Osteoblast (primary cell): ENCODE results near the gene MT1X. TPM values are rescaled to one million over a fixed set of nuclear protein-coding genes. Genes with fewer than 3 reads are reported as not detected.
A peak's percentile ranks its signal among the peaks of the same experiment; 100 is the strongest.

Experiments
- DNase-seq: peaks from one replicate; pipeline ENCODE4 v3.0.0; 2011; ENCODE audit warnings: low spot score, mixed read lengths; ENCODE audit not compliant: insufficient read length; ENCODE audit errors: missing footprints
- H2AFZ ChIP-seq: 2 replicates; pipeline ENCODE4 v1.6.0; 2011; ENCODE audit warnings: mild to moderate bottlenecking, low read length
- H3K27ac ChIP-seq: 2 replicates; pipeline ENCODE4 v1.5.1; 2011; ENCODE audit warnings: mild to moderate bottlenecking, low read depth, low read length, moderate library complexity
- H3K27me3 ChIP-seq: 2 replicates; pipeline ENCODE4 v1.6.0; 2012; ENCODE audit warnings: mild to moderate bottlenecking, control low read depth, inconsistent platforms, low read length, moderate library complexity; ENCODE audit not compliant: insufficient read depth
- H3K36me3 ChIP-seq: 2 replicates; pipeline ENCODE4 v1.5.1; 2011; ENCODE audit warnings: mild to moderate bottlenecking, low read length, control low read depth, moderate library complexity; ENCODE audit not compliant: insufficient read depth
- H3K4me1 ChIP-seq: 2 replicates; pipeline ENCODE4 v1.5.1; 2011; ENCODE audit warnings: mild to moderate bottlenecking, low read length, control low read depth, moderate library complexity; ENCODE audit not compliant: insufficient read depth
- H3K4me2 ChIP-seq: 2 replicates; pipeline ENCODE4 v1.6.0; 2011; ENCODE audit warnings: mild to moderate bottlenecking, low read length; ENCODE audit not compliant: insufficient read depth
- H3K4me3 ChIP-seq: fragments of 200-600 bp; sonication (generic); 3 replicates; pipeline ENCODE4 v1.5.1; 2012; ENCODE audit warnings: mild to moderate bottlenecking, low read length, inconsistent platforms; ENCODE audit not compliant: insufficient read depth
- H3K79me2 ChIP-seq: 2 replicates; pipeline ENCODE4 v1.6.0; 2012; ENCODE audit warnings: mild to moderate bottlenecking, low read length, control low read depth, inconsistent platforms; ENCODE audit not compliant: insufficient read depth
- H3K9me3 ChIP-seq: 2 replicates; pipeline ENCODE4 v1.5.1; 2011; ENCODE audit warnings: low read depth, low read length, control low read depth
- H4K20me1 ChIP-seq: 2 replicates; pipeline ENCODE4 v1.6.0; 2012; ENCODE audit warnings: mild to moderate bottlenecking, low read length, control low read depth; ENCODE audit not compliant: insufficient read depth
- total RNA-seq: library from RNA; depleted of rRNA; stranded (reverse); fragments of >200 nt; gene quantifications from 2 replicates; pipeline ENCODE4 v1.2.3, GENCODE V29; 2012
- TF ChIP-seq, protein P1 (sequence below): IDR thresholded peaks from 2 replicates; pipeline ENCODE4 v1.5.1; 2011; ENCODE audit warnings: mild to moderate bottlenecking, low read depth, low read length, moderate library complexity; ENCODE audit errors: extremely low read depth

Gene MT1X
- total RNA-seq, 1 donor, result 81.4 TPM

DNA sequence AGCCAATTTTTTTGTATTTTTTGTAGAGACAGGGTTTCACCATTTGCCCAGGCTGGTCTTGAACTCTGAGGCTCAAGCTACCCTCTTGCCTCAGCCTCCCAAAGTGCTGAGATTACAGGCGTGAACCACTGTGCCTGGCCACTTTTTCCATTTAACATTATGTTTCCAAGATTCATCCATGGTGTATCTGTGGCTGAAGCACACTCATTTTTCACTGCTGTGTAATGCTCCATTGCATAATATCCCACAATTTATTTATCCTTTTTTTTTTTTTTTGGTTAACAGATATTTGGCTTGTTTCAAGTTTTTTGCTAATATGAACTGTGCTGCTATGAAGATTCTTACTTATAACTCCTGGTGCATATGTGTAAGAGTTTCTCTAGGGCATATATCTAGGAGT lies 45.8 kb downstream of the MT1X start:
- Histone ChIP-seq H3K4me3 (no peak overlapping the region), H3K4me1 (peaks cover 21% of the 10 kb centered on the region), H3K9me3 (no peaks in the 10 kb centered on the region), H4K20me1 (peaks cover 6% of the 10 kb centered on the region), H3K27ac (no peak overlapping the region), H3K36me3 (no peaks in the 10 kb centered on the region), H3K4me2 (no peak overlapping the region), H3K27me3 (no peaks in the 10 kb centered on the region), H3K79me2 (peaks cover 34% of the 10 kb centered on the region), H2AFZ (no peak overlapping the region)
- TF ChIP-seq, protein P1, sequence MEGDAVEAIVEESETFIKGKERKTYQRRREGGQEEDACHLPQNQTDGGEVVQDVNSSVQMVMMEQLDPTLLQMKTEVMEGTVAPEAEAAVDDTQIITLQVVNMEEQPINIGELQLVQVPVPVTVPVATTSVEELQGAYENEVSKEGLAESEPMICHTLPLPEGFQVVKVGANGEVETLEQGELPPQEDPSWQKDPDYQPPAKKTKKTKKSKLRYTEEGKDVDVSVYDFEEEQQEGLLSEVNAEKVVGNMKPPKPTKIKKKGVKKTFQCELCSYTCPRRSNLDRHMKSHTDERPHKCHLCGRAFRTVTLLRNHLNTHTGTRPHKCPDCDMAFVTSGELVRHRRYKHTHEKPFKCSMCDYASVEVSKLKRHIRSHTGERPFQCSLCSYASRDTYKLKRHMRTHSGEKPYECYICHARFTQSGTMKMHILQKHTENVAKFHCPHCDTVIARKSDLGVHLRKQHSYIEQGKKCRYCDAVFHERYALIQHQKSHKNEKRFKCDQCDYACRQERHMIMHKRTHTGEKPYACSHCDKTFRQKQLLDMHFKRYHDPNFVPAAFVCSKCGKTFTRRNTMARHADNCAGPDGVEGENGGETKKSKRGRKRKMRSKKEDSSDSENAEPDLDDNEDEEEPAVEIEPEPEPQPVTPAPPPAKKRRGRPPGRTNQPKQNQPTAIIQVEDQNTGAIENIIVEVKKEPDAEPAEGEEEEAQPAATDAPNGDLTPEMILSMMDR, result no peak
- no peak for DNase-seq

DNA sequence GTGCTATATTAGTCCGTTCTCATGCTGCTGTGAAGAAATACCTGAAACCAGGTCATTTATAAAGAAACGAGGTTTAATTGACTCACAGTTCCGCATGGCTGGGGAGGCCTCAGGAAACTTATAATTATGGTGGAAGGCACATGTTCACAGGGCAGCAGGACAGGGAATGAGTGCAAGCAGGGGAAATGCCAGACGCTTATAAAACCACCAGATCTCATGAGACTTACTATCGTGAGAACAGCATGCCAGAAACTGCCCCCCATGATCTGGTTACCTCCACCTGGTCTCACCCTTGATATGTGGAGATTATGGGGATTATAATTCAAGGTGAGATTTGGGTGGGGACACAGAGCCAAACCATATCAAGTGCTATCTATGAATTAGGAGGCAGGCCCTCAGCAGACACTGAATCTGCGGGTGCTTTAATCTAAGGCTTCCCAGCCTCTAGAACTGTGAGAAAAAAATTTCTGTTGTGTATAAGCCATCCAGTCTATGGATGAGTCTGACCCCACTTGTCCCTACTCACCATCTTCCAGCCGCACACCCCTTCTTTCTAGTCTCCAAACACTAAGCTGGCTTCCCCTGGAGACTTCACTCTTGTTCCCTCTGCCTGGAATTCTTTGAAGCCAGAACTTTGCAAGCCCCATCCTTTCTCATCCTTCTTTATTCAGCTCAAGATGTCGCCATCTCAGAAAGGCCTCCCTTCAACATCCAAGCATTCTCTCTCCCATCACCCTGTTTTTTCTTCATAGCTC lies 46.9 kb downstream of the MT1X start:
- Histone ChIP-seq H3K4me1 (peaks cover 21% of the 10 kb centered on the region), H3K79me2 (peaks cover 45% of the 10 kb centered on the region), H2AFZ (peak overlapping the region; percentile 99), H3K36me3 (no peaks in the 10 kb centered on the region), H4K20me1 (peaks cover 9% of the 10 kb centered on the region), H3K9me3 (no peaks in the 10 kb centered on the region), H3K27ac (peak overlapping the region; percentile 96), H3K27me3 (no peaks in the 10 kb centered on the region), H3K4me2 (peak overlapping the region; percentile 89), H3K4me3 (peak overlapping the region; percentile 95)
- TF ChIP-seq, protein P1, result no peak
- DNase-seq, result peak; percentile 21

DNA sequence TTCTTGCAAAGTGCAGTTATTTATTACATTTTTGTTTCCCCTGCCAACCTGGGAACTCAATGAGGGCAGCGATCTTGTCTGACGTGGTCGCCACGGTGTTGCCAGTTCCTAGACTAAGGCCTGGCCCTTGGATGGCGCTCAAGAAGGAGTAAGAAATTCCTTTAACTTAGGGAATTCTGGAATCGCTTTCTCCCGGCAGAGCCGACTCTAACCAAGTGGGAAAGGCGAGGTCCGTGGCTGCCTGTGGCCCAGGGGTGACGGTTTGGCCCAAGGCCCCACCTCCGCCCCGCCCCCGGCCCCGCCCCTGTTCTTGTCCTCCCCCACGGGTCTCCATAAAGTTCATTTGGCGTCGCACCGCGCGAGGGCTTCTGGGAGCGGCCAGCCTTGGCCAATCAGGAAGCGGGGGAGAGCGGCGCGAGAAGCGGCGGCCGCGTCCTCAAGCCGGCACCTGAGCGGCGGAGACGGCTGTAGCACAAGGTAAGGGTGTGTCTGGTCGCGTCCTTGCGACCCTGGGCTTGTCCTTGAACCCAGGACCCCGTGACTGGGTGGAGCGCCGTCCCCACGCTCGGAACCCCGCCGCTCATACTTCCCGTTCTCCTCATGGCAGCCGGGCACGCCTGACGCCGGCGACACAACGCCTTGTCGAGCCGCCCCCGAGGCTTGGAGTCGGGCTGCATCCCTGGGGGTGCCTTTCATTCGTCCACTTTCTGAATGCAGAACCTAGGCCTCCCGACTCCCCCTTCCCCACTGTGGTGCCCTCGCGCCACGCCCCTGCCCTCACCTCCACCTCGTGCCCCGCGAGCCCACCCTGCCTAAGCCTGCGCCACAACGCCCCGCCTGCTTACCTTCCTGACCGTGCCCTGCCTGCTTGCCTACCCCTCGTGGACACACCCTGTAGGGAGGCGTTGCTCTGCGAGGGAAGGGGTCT lies 47.7 kb downstream of the MT1X start, which contains the start of gene NUP93:
TSS of gene NUP93 (plus strand) at position 395 of the 928 bp plus-strand sequence. CDS start 18,119 bp downstream, outside the sequence.
- Histone ChIP-seq H3K4me2 (peak within 1 kb of the TSS; percentile 99), H3K27me3 (no peaks in the 10 kb centered on the region), H3K4me3 (peak within 1 kb of the TSS; percentile 95), H3K9me3 (no peaks in the 10 kb centered on the region), H3K36me3 (no peaks in the 10 kb centered on the region), H4K20me1 (peaks cover 9% of the 10 kb centered on the region), H3K27ac (peak within 1 kb of the TSS; percentile 96), H3K79me2 (peaks cover 54% of the 10 kb centered on the region), H3K4me1 (peaks cover 21% of the 10 kb centered on the region), H2AFZ (peak within 1 kb of the TSS; percentile 99)
- TF ChIP-seq, protein P1, result no peak
- DNase-seq, result peak; percentile 98
